Tibial artery (tissue), 4 donors: Measurements from ENCODE around the gene ZNF277.

Experiments
- DNase-seq, 2 donors: peaks; one replicate each; pipeline ENCODE4 v3.0.0-alpha.2; 2019
- H3K27ac ChIP-seq, 2 donors: fragments of 200-600 bp; sonication (generic) in 1 of 2; 1 replicate in 1 of 2; 2 replicates in 1 of 2; pipeline ENCODE4 v1.5.1; 2018 to 2019; ENCODE audit warnings: mild to moderate bottlenecking in 1 of 2
- H3K27me3 ChIP-seq, 2 donors: fragments of 200-600 bp; sonication (generic) in 1 of 2; one replicate each; pipeline versions ENCODE4 v1.5.1 to v1.6.0; 2016 to 2019
- H3K36me3 ChIP-seq, 3 donors: fragments of 200-600 bp; sonication (generic) in 2 of 3; one replicate each; pipeline ENCODE4 v1.5.1; 2016 to 2019; ENCODE audit warnings: mild to moderate bottlenecking in 2 of 3
- H3K4me1 ChIP-seq, 4 donors: fragments of 200-600 bp; sonication (generic) in 2 of 4; 1 replicate in 3 of 4; 2 replicates in 1 of 4; pipeline ENCODE4 v1.5.1; 2016 to 2019
- H3K4me3 ChIP-seq, 2 donors: fragments of 200-600 bp; sonication (generic) in 1 of 2; 1 replicate in 1 of 2; 2 replicates in 1 of 2; pipeline ENCODE4 v1.5.1; 2018 to 2019; ENCODE audit warnings: mild to moderate bottlenecking in 2 of 2
- H3K9me3 ChIP-seq, 3 donors: fragments of 200-600 bp; sonication (generic) in 1 of 3; one replicate each; pipeline ENCODE4 v1.5.1; 2016 to 2019
- CTCF ChIP-seq, 2 experiments: fragments of 200-600 bp in 1 of 2; fragments of 450-650 bp in 1 of 2; IDR thresholded peaks; one replicate each; pipeline ENCODE4 v1.5.1; 2017 to 2019; ENCODE audit warnings: antibody characterized with exemption in 2 of 2, mild to moderate bottlenecking in 1 of 2, moderate library complexity in 1 of 2
- intact Hi-C: fragments of 100-400 bp; cut with DNase I; formaldehyde crosslinking; loops from one replicate; pipeline ENCODE4 v1.15.0; 2023; ENCODE audit warnings: low total_unique reads

The ZNF277 gene

GRCh38 chr7:112271162-112271561 lies 64.7 kb downstream of the ZNF277 start:
- no peaks in the 10 kb centered on the region for H3K36me3 ChIP-seq
- intact Hi-C loops: no loop called here

DNA sequence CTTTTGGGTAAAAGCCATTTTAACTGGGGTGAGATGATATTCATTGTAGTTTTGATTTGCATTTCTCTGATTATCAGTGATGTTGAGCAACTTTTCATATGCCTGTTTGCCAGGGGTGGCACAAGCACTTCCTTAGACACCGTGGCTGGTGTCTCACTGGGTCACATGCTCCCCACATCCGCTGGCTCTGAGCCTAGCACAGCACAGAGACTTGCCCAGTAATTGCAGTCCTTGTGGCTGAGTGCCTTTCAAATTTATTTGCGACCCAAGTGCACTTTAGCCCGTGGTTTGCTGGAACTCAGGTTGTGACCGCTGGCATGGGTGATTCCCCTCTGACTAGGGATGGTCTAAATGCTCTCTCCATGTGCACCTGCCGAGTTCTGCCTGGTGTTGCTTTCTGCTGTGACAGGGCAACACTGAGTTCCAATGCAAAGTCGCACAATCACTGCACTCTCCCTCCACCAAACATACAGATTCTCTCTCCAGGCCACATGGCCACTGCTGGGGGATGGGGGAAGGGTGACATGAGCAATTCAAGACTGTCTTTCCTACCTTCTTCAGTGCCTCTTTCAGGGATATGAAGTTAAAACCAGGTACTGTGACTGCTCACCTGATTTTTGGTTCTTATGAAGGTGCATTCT lies 66.5 kb downstream of the ZNF277 start:
- Histone ChIP-seq H3K9me3 (peaks cover 0 to 3% (median 0%) of the 10 kb centered on the region in 3 donors), H3K4me1 (no peaks in the 10 kb centered on the region), H3K4me3 (no peak overlapping the region), H3K27me3 (no peaks in the 10 kb centered on the region), H3K36me3 (no peaks in the 10 kb centered on the region), H3K27ac (no peak overlapping the region)
- DNase-seq: no peak
- TF ChIP-seq CTCF (IDR thresholded peaks at IDR 0.05): no peak
- intact Hi-C loops: no loop called here

More at GRCh38 chr7:112271162-112271561, 64.7 kb downstream of the ZNF277 start:
- Histone ChIP-seq H3K4me3 (no peak overlapping the region), H3K27ac (no peak overlapping the region), H3K9me3 (peaks cover 0 to 3% (median 0%) of the 10 kb centered on the region in 3 donors), H3K27me3 (no peaks in the 10 kb centered on the region), H3K4me1 (peaks cover 0 to 4% (median 0%) of the 10 kb centered on the region in 4 donors)
- no peak for TF ChIP-seq CTCF (IDR thresholded peaks at IDR 0.05)
- DNase-seq: no peak

DNA sequence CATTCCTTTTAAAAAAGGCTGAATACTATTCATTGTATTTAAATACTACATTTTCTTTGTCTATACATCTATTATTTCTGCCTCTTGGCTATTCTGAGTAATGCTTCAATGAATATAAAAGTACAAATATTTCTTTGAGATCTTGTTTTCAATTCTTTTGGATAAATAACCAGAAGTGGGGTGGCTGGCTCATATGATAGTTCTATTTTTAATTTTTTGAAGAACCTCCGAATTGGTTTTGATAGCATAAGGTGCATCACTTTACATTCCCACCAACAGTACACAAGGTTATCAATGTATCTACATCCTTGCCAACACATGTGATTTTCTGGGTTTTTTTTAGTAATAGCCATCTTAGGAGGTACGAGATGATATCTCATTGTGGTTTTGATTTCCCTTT lies 72.5 kb downstream of the ZNF277 start:
- no peaks in the 10 kb centered on the region for H3K36me3 ChIP-seq
- no peak overlapping the region for H3K4me3 ChIP-seq
- H3K27me3 ChIP-seq: no peaks in the 10 kb centered on the region
- DNase-seq: no peak
- H3K9me3 ChIP-seq: no peaks in the 10 kb centered on the region
- H3K27ac ChIP-seq: no peak overlapping the region
- intact Hi-C loops: no loop called here
- H3K4me1 ChIP-seq: no peaks in the 10 kb centered on the region
- no peak for TF ChIP-seq CTCF (IDR thresholded peaks at IDR 0.05)

DNA sequence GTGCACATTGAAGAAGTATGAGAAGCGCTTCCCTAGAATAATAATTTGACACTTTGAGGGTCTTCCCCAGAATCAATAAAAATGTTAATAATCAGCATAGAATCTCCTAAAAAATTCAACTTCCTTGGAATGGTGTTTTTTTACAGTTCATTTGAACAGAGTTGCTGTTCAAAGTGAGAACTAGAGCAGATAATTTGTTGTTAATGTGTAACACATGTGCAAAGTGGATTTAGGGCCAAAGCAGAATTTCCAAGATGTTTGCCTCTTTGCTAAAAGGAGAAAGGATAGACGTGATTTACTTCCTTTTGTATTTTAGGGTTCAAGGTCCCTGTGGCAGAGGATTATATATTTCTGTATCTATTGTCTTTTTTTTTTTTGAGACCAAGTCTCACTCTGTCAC lies 73.8 kb downstream of the ZNF277 start:
- intact Hi-C loops: no loop called here
- H3K27me3 ChIP-seq: no peaks in the 10 kb centered on the region
- no peak for DNase-seq
- H3K36me3 ChIP-seq: no peaks in the 10 kb centered on the region
- no peak for TF ChIP-seq CTCF (IDR thresholded peaks at IDR 0.05)
- H3K27ac ChIP-seq: no peak overlapping the region
- H3K4me3 ChIP-seq: no peak overlapping the region
- no peaks in the 10 kb centered on the region for H3K4me1 ChIP-seq
- no peaks in the 10 kb centered on the region for H3K9me3 ChIP-seq

DNA sequence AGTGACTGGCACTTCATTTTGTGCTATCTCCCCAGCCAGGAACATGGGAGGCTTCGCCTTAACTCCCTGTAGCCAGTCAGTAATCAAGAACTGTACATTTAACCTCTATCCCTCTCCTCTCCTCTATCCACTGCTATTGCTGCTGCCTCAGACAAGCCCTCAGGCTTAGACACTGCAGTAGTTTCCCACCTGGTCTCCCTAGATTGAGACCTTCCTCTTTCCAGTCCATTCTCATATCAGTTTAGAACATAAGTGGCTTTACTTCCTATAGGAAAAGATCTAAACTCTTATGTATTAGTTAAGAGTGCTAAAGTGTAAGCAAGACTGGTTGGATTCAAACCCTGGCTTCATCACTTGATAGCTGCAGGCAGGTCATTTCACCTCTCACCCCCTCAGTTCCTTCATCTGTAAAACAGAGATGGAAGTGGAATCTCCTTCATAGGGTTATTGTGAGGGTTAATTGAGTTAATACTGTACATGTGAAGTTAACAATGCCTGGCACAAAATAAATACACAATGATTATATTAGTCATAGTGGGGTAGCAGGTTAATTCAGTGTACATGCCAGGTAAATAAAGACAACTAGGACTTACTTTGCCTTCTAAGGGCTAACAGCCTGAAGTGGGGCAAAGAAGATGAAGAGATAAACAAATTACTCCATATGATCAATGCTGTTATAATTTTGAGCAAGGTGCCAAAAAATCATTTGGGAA lies 76.1 kb downstream of the ZNF277 start:
- Histone ChIP-seq H3K36me3 (no peaks in the 10 kb centered on the region), H3K27me3 (no peaks in the 10 kb centered on the region), H3K27ac (no peak overlapping the region), H3K4me1 (no peaks in the 10 kb centered on the region), H3K4me3 (no peak overlapping the region), H3K9me3 (no peaks in the 10 kb centered on the region)
- DNase-seq: no peak
- no peak for TF ChIP-seq CTCF (IDR thresholded peaks at IDR 0.05)
- intact Hi-C loops: no loop called here
